Measurements from ENCODE around the gene BLOC1S1.

DNA sequence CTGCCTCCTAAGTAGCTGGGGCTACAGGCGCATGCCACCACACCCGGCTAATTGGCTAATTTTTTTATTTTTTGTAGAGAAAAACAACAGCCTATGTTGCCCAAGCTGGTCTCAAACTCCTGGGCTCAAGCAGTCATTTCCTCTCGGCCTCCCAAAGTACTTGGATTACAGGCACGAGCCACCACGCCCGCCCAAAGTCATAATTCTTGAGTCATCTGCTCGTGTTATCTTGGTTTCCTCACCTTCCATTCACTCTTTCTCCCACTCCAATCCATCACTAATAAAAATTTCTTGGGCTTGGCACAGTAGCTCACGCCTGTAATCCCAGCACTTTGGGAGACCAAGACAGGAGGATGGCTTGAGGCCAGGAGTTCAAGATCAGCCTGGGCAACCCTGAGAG is 40.2 kb upstream of the BLOC1S1 start:
- TF ChIP-seq, protein P1, sequence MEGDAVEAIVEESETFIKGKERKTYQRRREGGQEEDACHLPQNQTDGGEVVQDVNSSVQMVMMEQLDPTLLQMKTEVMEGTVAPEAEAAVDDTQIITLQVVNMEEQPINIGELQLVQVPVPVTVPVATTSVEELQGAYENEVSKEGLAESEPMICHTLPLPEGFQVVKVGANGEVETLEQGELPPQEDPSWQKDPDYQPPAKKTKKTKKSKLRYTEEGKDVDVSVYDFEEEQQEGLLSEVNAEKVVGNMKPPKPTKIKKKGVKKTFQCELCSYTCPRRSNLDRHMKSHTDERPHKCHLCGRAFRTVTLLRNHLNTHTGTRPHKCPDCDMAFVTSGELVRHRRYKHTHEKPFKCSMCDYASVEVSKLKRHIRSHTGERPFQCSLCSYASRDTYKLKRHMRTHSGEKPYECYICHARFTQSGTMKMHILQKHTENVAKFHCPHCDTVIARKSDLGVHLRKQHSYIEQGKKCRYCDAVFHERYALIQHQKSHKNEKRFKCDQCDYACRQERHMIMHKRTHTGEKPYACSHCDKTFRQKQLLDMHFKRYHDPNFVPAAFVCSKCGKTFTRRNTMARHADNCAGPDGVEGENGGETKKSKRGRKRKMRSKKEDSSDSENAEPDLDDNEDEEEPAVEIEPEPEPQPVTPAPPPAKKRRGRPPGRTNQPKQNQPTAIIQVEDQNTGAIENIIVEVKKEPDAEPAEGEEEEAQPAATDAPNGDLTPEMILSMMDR (IDR thresholded peaks at IDR 0.05) = no peak
- TF ChIP-seq POLR2A (IDR thresholded peaks at IDR 0.05) = no peak
